ENCODE results near the gene BRMS1L.

GRCh38 chr14:35851823-35852222 lies 25.7 kb downstream of the BRMS1L start:
- no peak for TF ChIP-seq JUN (CRISPR knock-in tag; IDR thresholded peaks at IDR 0.05)
- no peak for TF ChIP-seq ATF1 (CRISPR knock-in tag; IDR thresholded peaks at IDR 0.05)
- TF ChIP-seq STAT5B (CRISPR knock-in tag; IDR thresholded peaks at IDR 0.05) = no peak
- no peak for TF ChIP-seq PAF1 (CRISPR knock-in tag; IDR thresholded peaks at IDR 0.05)
- no peak for TF ChIP-seq EZH2 (conservative IDR thresholded peaks at IDR 0.05; ENCODE audit: low read depth, low read length)
- no peak for TF ChIP-seq HHEX (CRISPR knock-in tag; IDR thresholded peaks at IDR 0.05)
- no peak for TF ChIP-seq ZNF687 (CRISPR knock-in tag; IDR thresholded peaks at IDR 0.05)
- TF ChIP-seq ZNF431 (CRISPR knock-in tag; IDR thresholded peaks at IDR 0.05; ENCODE audit: borderline replicate concordance, low read depth) = no peak
- no peak for TF ChIP-seq NFE2L2 (IDR thresholded peaks at IDR 0.05; ENCODE audit: low read length)
- no peak for TF ChIP-seq SMC3 (IDR thresholded peaks at IDR 0.05; ENCODE audit: low read length)

Data from HepG2 (cell line).